Mammary epithelial cell (primary cell): ENCODE data around the gene UBA7.

Experiments
- EZH2 ChIP-seq: IDR thresholded peaks from 2 replicates; pipeline ENCODE4 v1.6.1; 2012; ENCODE audit warnings: low read length, inconsistent platforms, borderline replicate concordance
- TF ChIP-seq, protein P1 (sequence below), 2 donors: IDR thresholded peaks in 1 of 2; conservative IDR thresholded peaks in 1 of 2; 2 replicates each; pipeline ENCODE4 v1.5.1; 2011 to 2012; ENCODE audit warnings: inconsistent platforms in 2 of 2, low read length in 2 of 2, mild to moderate bottlenecking in 2 of 2, control low read depth in 1 of 2, low read depth in 1 of 2; ENCODE audit not compliant: insufficient read depth in 1 of 2; ENCODE audit errors: extremely low read depth in 1 of 2

DNA sequence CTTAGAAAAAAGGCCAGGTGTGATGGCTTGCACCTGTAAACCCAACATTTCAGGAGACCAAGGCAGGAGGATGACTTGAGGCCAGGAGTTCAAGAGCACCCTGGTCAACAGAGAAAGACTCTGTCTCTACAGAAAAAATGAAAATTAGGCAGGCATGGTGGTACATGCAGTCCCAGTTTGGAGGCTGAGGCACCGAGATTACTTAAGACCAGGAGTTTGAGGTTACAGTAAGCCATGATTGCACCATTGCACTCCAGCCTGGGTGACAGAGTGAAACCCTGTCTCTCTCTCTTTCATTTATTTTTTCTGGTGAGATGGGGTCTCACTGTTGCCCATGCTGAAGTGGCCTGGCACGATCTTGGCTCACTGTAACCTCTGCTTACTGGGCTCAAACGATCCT lies 52.1 kb downstream of the UBA7 start:
- TF ChIP-seq, protein P1, sequence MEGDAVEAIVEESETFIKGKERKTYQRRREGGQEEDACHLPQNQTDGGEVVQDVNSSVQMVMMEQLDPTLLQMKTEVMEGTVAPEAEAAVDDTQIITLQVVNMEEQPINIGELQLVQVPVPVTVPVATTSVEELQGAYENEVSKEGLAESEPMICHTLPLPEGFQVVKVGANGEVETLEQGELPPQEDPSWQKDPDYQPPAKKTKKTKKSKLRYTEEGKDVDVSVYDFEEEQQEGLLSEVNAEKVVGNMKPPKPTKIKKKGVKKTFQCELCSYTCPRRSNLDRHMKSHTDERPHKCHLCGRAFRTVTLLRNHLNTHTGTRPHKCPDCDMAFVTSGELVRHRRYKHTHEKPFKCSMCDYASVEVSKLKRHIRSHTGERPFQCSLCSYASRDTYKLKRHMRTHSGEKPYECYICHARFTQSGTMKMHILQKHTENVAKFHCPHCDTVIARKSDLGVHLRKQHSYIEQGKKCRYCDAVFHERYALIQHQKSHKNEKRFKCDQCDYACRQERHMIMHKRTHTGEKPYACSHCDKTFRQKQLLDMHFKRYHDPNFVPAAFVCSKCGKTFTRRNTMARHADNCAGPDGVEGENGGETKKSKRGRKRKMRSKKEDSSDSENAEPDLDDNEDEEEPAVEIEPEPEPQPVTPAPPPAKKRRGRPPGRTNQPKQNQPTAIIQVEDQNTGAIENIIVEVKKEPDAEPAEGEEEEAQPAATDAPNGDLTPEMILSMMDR (conservative IDR thresholded peaks at IDR 0.05 in 1 of 2, IDR thresholded peaks at IDR 0.05 in 1 of 2; ENCODE audit: extremely low read depth in 1 of 2, insufficient read depth in 1 of 2, low read depth in 1 of 2, low read length in 2 of 2), result no peak
- no peak for TF ChIP-seq EZH2
